GM21723 (cell line): ENCODE measurements around the gene UTY.

ENCODE experiments used
- ATAC-seq: cut with Tn5 transposase; IDR thresholded peaks from one replicate; pipeline ENCODE4 v1.9.1; 2021; ENCODE audit warnings: mild to moderate bottlenecking, moderate library complexity; ENCODE audit not compliant: unreplicated experiment

The UTY gene

GRCh38 chrY:13479828-13480227 is at the start of gene UTY:
UTY (minus strand) TSS chrY:13480033; CDS start chrY:13479665, 368 bp downstream.
- no peak for ATAC-seq

DNA sequence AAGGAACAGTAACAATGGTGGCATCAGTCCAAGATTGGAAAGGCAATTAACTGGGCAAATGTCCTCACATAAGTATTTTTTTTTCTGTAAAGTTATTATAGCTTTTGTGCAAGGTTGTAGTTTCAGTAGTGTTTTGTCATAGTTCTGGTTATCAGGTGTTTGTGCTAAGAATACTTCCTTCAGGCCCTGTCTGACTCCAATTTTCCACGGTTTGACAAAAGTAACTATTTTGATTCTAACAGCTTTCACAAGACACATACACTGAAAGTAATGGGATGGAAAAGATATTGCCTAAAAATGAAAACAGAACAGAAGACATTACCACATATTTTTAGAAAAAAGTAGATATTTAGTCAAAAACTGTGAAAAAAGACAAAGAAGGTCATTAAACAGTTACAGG is 40.6 kb upstream of the UTY start:
- ATAC-seq: no peak

GRCh38 chrY:13501215-13501614 is 21.4 kb upstream of the UTY start:
- ATAC-seq: no peak

DNA sequence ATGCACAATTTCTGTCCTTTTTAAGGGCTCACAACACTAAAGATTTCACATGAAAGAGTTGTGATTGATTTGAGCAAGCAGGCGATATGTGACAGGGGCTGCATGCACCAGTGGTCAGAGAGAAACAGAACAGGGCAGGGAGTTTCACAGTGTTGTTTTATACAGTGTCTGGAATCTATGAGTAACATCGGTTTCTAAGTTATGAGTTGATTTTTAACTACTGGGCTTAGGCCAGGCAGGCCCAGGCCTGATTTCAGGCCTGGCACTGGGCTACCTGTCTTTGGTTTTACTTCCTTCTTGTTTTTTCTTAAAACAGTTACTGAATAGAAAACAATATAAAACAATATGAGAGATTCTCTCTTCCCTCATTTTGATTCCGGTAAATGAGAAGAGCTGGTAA is 13.9 kb upstream of the UTY start:
- ATAC-seq: no peak

DNA sequence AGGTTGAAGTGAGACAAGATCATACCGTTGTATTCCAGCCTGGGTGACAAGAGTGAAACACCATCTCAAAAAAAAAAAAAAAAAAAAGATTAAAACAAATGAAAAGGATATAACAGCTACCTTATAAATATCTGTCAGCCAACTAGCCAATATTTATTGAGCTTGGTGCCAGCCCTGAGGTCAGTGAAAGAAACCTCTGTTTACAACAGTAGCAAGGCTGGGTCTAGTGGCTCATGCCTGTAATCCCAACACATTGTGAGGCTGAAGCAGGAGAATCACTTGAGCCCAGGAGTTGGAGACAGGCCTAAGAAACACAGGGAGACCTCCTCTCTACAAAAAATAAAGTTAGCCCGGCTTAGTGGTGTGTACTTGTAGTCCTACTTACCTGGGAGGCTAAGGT is 12.6 kb upstream of the UTY start:
- no peak for ATAC-seq

DNA sequence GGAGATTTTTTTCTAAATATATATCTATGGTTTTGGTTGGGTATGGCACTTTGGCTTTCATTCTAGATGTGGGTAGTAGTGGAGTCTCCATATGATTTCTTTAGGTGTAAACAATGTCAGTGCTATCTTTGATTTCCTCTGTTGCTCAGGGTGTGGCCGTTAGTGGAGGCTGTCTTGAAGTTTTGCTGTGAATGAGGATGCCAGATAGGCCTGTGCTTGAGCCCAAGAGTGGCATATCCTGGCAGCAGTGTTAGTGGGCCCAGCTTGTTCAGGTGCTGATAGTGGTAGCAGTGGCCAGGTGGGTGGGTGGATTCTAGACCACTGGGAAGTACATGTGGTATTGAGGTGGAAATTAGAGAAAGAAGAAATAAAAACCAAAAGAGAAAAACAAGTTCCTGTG is 8.9 kb upstream of the UTY start:
- no peak for ATAC-seq

DNA sequence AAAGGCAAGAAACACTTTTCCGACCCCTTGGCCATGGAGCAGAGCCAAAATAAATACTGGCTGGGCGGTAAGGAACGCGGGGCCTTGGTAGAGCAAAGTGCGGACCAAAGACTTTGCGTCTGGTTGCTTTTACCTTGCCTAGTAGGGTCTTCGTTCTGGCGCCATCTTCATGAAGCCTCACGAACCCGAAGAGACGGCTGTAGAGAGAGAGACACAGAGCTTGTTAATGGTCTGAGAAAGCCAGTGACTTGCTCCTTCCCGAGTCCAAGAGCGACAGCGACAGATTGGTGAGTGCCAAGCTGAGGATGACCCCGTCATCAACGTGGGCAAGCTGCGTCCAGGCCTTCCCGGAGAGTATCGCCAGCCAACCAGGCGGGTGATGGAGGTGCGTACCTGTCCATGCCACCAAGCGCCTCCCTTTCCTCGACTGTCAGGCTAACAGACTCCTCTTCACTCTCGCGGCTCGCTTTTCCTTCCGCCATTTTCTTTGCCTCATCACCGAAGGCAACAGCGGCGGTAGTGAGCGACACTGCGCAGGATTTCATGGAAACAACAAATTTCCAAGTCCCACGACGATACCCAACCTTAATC is 617 bp downstream of the UTY start:
- ATAC-seq: no peak

DNA sequence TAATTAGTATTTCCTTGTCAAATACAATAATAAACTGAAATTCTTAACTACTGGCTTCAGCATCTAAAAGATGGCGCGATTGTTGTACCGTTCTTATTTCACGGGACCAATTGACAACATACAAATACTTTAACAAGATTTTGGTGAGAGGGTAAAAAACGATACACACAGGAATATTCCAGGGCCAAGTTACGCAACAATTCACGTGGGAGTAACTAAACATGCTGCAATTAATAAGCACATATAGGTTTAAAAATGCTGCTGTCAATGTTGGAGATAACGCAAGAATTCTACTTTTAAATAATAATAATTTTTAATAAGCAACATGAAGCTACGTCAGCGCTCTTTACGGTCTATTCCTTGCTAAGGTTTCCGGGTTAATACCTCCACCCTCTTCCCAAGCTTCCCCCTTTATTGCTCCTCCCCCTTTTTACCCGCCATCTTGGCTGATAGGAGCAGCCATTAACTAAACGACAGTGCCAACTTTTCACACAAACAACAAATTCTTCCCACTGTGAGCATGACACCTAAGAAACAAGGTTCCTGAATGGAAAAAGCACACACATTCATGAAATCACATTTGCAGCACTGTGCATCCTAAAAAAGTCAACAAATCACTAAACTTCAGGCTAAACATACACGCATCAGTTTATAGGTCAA is 1.6 kb downstream of the UTY start:
- no peak for ATAC-seq

DNA sequence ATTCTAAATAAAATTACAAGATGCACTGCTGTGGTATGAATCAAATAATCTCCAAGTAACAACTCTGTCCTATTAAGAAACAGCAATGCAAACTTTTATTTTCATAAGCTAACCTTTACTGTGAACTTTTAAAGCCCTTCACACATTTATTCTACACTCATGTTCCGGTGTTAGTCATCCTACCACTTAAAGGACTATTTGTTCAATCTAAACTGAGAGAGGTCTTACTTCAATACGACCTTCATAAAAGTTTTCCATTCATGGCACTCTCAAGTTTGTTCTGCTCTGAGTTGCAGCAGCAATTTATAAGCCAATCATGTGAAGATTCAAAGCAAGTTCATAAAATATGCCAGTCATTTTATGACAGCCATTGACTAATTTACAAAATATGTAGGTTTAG is 4.8 kb downstream of the UTY start:
- ATAC-seq: no peak

GRCh38 chrY:13451572-13451971 is 28.3 kb downstream of the UTY start:
- no peak for ATAC-seq

- no peak for ATAC-seq
Measured at GRCh38 chrY:13450596-13451130, 29.2 kb downstream of the UTY start.

DNA sequence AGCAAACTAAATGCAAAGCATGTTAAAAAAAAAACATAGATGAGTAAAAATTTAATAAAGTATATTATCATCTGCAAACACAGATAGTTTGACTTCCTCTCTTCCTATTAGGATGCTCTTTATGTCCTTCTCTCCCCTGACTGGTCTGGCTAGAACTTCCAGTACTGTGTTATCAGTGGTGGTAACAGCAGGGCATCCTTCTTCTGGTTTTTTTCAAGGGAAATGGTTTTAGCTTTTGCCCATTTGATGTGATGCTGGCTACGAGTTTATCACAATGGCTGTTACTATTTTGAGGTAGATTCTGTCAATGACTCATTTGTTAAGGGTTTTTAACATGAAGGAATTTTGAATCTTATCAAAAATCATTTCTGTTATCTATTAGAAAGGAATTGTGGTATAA is 34.3 kb downstream of the UTY start:
- no peak for ATAC-seq

DNA sequence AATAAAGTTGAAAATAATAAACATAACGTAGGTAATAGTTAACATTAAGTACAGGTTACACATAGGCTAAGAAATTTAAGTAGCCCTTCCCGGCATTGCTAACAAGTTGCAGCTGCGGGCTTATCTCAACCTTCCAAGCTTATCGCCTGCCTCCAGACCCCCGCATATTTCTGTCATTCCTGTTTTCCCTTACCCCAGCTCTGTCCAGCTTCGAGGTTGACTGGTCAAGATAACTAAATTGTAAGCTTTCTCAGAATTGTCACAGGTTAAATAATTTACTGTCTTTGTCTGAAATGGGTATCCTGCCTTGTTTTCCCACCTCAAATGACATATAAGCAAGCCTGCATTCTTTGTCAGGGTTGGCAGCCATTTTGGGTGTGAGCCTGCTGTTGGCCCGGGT is 36.7 kb downstream of the UTY start:
- ATAC-seq: no peak

DNA sequence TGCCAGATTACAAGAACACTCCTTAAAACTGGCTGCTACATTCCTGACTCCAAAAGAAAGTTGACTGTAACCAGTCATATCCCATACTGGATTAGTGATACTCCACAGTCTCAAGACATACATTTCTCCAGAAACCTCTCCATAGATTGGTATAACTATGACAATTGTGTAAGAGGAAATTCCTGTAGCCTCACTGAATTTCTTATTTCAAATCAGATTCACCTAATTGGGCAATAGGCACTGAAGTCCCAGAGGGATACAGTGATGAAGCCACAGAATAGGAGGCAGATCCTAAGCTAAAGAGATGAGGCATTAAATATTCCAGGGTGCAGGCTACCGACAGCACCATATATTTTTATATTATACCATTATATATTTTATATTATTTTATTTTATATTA is 39.0 kb downstream of the UTY start:
- no peak for ATAC-seq

GRCh38 chrY:13435968-13436937 is 43.6 kb downstream of the UTY start:
- ATAC-seq: no peak

- ATAC-seq: no peak
Measured at GRCh38 chrY:13435206-13435967, 44.4 kb downstream of the UTY start.

- ATAC-seq: no peak
Measured at GRCh38 chrY:13432293-13433025, 47.4 kb downstream of the UTY start.

- no peak for ATAC-seq
Measured at GRCh38 chrY:13429551-13429950, 50.3 kb downstream of the UTY start.

- no peak for ATAC-seq
Measured at GRCh38 chrY:13423281-13423732, 56.5 kb downstream of the UTY start.
